Esophagus squamous epithelium (tissue), 4 donors: ENCODE data around the gene NAXE.
A peak's percentile ranks its signal among the peaks of the same experiment; 100 is the strongest.

ENCODE experiments used
- CTCF ChIP-seq, 6 experiments: fragments of 450-650 bp in 4 of 6; fragments of 200-600 bp in 2 of 6; sonication (generic) in 2 of 6; IDR thresholded peaks; one replicate each; pipeline ENCODE4 v1.5.1; 2016 to 2019; ENCODE audit warnings: antibody characterized with exemption in 6 of 6, mild to moderate bottlenecking in 4 of 6, moderate library complexity in 4 of 6
- POLR2A ChIP-seq, 4 donors: fragments of 450-650 bp; IDR thresholded peaks; one replicate each; pipeline ENCODE4 v1.6.1; 2017; ENCODE audit warnings: antibody characterized with exemption in 4 of 4, mild to moderate bottlenecking in 4 of 4, moderate library complexity in 3 of 4

GRCh38 chr1:156608036-156608674 is 16.6 kb downstream of the NAXE start:
- TF ChIP-seq POLR2A (IDR thresholded peaks at IDR 0.05) (no peak), CTCF (IDR thresholded peaks at IDR 0.05) (peak; percentile 66 to 80 (median 74))
